Fibroblast of lung (primary cell): ENCODE results near the gene TSSK6. TPM values are rescaled to one million over a fixed set of nuclear protein-coding genes. Genes with fewer than 3 reads are reported as not detected.

ENCODE experiments used
- DNase-seq, 2 donors: peaks; one replicate each; pipeline versions ENCODE4 v3.0.0 to v3.0.0-alpha.2; 2010; ENCODE audit warnings: low read depth in 2 of 2
- H2AFZ ChIP-seq: 2 replicates; pipeline ENCODE4 v1.5.1; 2012; ENCODE audit warnings: low read length, control low read depth, inconsistent platforms
- H3K27ac ChIP-seq: 2 replicates; pipeline ENCODE4 v1.5.1; 2011; ENCODE audit warnings: low read length, control low read depth; ENCODE audit not compliant: insufficient read depth
- H3K27me3 ChIP-seq: 2 replicates; pipeline ENCODE4 v1.5.1; 2011; ENCODE audit warnings: mild to moderate bottlenecking, low read length; ENCODE audit not compliant: control insufficient read depth, insufficient read depth
- H3K36me3 ChIP-seq: 2 replicates; pipeline ENCODE4 v1.5.1; 2011; ENCODE audit warnings: low read length; ENCODE audit not compliant: control insufficient read depth, insufficient read depth
- H3K4me1 ChIP-seq: 2 replicates; pipeline ENCODE4 v1.5.1; 2011; ENCODE audit warnings: low read length; ENCODE audit not compliant: control insufficient read depth, insufficient read depth; ENCODE audit errors: extremely low read depth
- H3K4me2 ChIP-seq: 2 replicates; pipeline ENCODE4 v1.5.1; 2011; ENCODE audit warnings: low read length, control low read depth; ENCODE audit not compliant: insufficient read depth; ENCODE audit errors: extremely low read depth
- H3K4me3 ChIP-seq, 4 experiments: fragments of 200-600 bp in 1 of 4; sonication (generic) in 1 of 4; replicated peaks in 1 of 4; 2 replicates each; pipeline ENCODE4 v1.5.1; 2011 to 2016; ENCODE audit warnings: low read length in 4 of 4, low read depth in 3 of 4, mild to moderate bottlenecking in 3 of 4, control low read depth in 2 of 4, inconsistent platforms in 1 of 4, mixed read lengths in 1 of 4; ENCODE audit not compliant: insufficient read depth in 1 of 4; ENCODE audit errors: control extremely low read depth in 1 of 4
- H3K79me2 ChIP-seq: 2 replicates; pipeline ENCODE4 v1.5.1; 2012; ENCODE audit warnings: mild to moderate bottlenecking, low read length, inconsistent platforms; ENCODE audit not compliant: control insufficient read depth, insufficient read depth
- H3K9ac ChIP-seq: 2 replicates; pipeline ENCODE4 v1.5.1; 2011; ENCODE audit warnings: mild to moderate bottlenecking, low read length, control low read depth; ENCODE audit not compliant: insufficient read depth
- H3K9me3 ChIP-seq: 2 replicates; pipeline ENCODE4 v1.5.1; 2012; ENCODE audit warnings: low read depth, low read length; ENCODE audit not compliant: control insufficient read depth, insufficient read depth
- H4K20me1 ChIP-seq: 2 replicates; pipeline ENCODE4 v1.5.1; 2011; ENCODE audit warnings: low read length; ENCODE audit not compliant: control insufficient read depth, insufficient read depth; ENCODE audit errors: extremely low read depth
- CTCF ChIP-seq, 2 donors: IDR thresholded peaks in 1 of 2; conservative IDR thresholded peaks in 1 of 2; 1 replicate in 1 of 2; 2 replicates in 1 of 2; pipeline ENCODE4 v1.5.1; 2011 to 2012; ENCODE audit warnings: low read length in 2 of 2, control low read depth in 1 of 2, inconsistent platforms in 1 of 2, low read depth in 1 of 2, mild to moderate bottlenecking in 1 of 2
- EZH2 ChIP-seq: IDR thresholded peaks from 2 replicates; pipeline ENCODE4 v1.5.1; 2012; ENCODE audit warnings: low read length, control low read depth, mild to moderate bottlenecking; ENCODE audit errors: missing control alignments
- polyA plus RNA-seq, 2 donors: library from polyadenylated mRNA; depleted of rRNA in 1 of 2; stranded (reverse) in 1 of 2; unstranded in 1 of 2; fragments of >200 nt; gene quantifications; 2 replicates each; pipeline ENCODE4 v1.2.1, GENCODE V29; 2011 to 2012; ENCODE audit warnings: missing spikeins in 1 of 2
- total RNA-seq: library from RNA; depleted of rRNA; stranded (reverse); fragments of >200 nt; gene quantifications from 2 replicates; pipeline ENCODE4 v1.2.1, GENCODE V29; 2014

TSSK6 gene
- total and polyA plus RNA-seq, 2 donors (not counting 1 experiment from before 2014, with no cell fraction given): 0.47 to 5.8 TPM

- no peak for TF ChIP-seq EZH2
- no peak for TF ChIP-seq CTCF (conservative IDR thresholded peaks at IDR 0.05 in 1 of 2, IDR thresholded peaks at IDR 0.05 in 1 of 2; ENCODE audit: low read depth in 1 of 2, low read length in 2 of 2)
- Histone ChIP-seq H4K20me1 (no peaks in the 10 kb centered on the region), H3K4me1 (no peaks in the 10 kb centered on the region), H3K4me2 (no peak overlapping the region), H3K27ac (no peak overlapping the region), H3K79me2 (no peaks in the 10 kb centered on the region), H2AFZ (no peak overlapping the region), H3K4me3 (no peak overlapping the region), H3K9me3 (no peaks in the 10 kb centered on the region), H3K9ac (no peak overlapping the region), H3K27me3 (no peaks in the 10 kb centered on the region), H3K36me3 (peaks cover 25% of the 10 kb centered on the region)
- DNase-seq: no peak
These were observed 9.6 kb downstream of the TSSK6 start for GRCh38 chr19:19505669-19506326.

- TF ChIP-seq CTCF (conservative IDR thresholded peaks at IDR 0.05 in 1 of 2, IDR thresholded peaks at IDR 0.05 in 1 of 2; ENCODE audit: low read depth in 1 of 2, low read length in 2 of 2) (no peak), EZH2 (no peak)
- Histone ChIP-seq H3K36me3 (peaks cover 26% of the 10 kb centered on the region), H3K9me3 (no peaks in the 10 kb centered on the region), H3K27ac (no peak overlapping the region), H3K4me2 (no peak overlapping the region), H3K9ac (no peak overlapping the region), H3K4me1 (no peaks in the 10 kb centered on the region), H3K79me2 (no peaks in the 10 kb centered on the region), H2AFZ (no peak overlapping the region), H4K20me1 (no peaks in the 10 kb centered on the region), H3K4me3 (no peak overlapping the region), H3K27me3 (no peaks in the 10 kb centered on the region)
- no peak for DNase-seq
These were observed 10.3 kb downstream of the TSSK6 start for GRCh38 chr19:19504754-19505668.

- TF ChIP-seq CTCF (conservative IDR thresholded peaks at IDR 0.05 in 1 of 2, IDR thresholded peaks at IDR 0.05 in 1 of 2; ENCODE audit: low read depth in 1 of 2, low read length in 2 of 2): no peak
- TF ChIP-seq EZH2: no peak
- peaks cover 40% of the 10 kb centered on the region for H3K36me3 ChIP-seq
These were observed 12.3 kb downstream of the TSSK6 start for GRCh38 chr19:19502808-19503602.

More at GRCh38 chr19:19502808-19503602, 12.3 kb downstream of the TSSK6 start:
- H3K4me3 ChIP-seq: no peak overlapping the region
- no peak overlapping the region for H3K9ac ChIP-seq
- no peak for DNase-seq
- H3K79me2 ChIP-seq: no peaks in the 10 kb centered on the region
- H3K9me3 ChIP-seq: no peaks in the 10 kb centered on the region
- no peaks in the 10 kb centered on the region for H4K20me1 ChIP-seq
- H3K27ac ChIP-seq: no peak overlapping the region
- H3K27me3 ChIP-seq: no peaks in the 10 kb centered on the region
- no peak overlapping the region for H3K4me2 ChIP-seq
- no peaks in the 10 kb centered on the region for H3K4me1 ChIP-seq
- H2AFZ ChIP-seq: no peak overlapping the region
